HEK293 (cell line): ENCODE measurements around the gene HOTAIR.

Source experiments
- KLF10 ChIP-seq: fragments of 450-650 bp; IDR thresholded peaks from 2 replicates; pipeline ENCODE4 v1.5.1; 2018; ENCODE audit warnings: missing biosample characterization, mild to moderate bottlenecking, missing genetic modification characterization
- KLF7 ChIP-seq: fragments of 450-650 bp; formaldehyde crosslinking; IDR thresholded peaks from 2 replicates; pipeline ENCODE4 v1.5.1; 2016; ENCODE audit warnings: missing biosample characterization, missing genetic modification characterization, borderline replicate concordance
- SALL2 ChIP-seq: fragments of 450-650 bp; formaldehyde crosslinking; IDR thresholded peaks from 2 replicates; pipeline ENCODE4 v1.5.0; 2017; ENCODE audit warnings: missing biosample characterization, mild to moderate bottlenecking, missing genetic modification characterization, borderline replicate concordance
- SETDB1 ChIP-seq: IDR thresholded peaks from one replicate; pipeline ENCODE4 v1.6.1; 2017; ENCODE audit warnings: mild to moderate bottlenecking, low read length, moderate library complexity, mixed read lengths; ENCODE audit not compliant: insufficient read length
- ZBTB1 ChIP-seq: fragments of 450-650 bp; formaldehyde crosslinking; IDR thresholded peaks from 2 replicates; pipeline ENCODE4 v1.5.1; 2016; ENCODE audit warnings: missing biosample characterization, missing genetic modification characterization
- ZBTB20 ChIP-seq: fragments of 450-650 bp; formaldehyde crosslinking; IDR thresholded peaks from 2 replicates; pipeline ENCODE4 v1.5.1; 2016; ENCODE audit warnings: missing biosample characterization, missing genetic modification characterization
- ZNF121 ChIP-seq: fragments of 450-650 bp; formaldehyde crosslinking; IDR thresholded peaks from 2 replicates; pipeline ENCODE4 v1.5.1; 2016; ENCODE audit warnings: missing biosample characterization, missing genetic modification characterization
- ZNF138 ChIP-seq: fragments of 450-650 bp; formaldehyde crosslinking; IDR thresholded peaks from 2 replicates; pipeline ENCODE4 v1.5.1; 2016; ENCODE audit warnings: missing biosample characterization, missing genetic modification characterization, borderline replicate concordance
- ZNF19 ChIP-seq: fragments of 450-650 bp; formaldehyde crosslinking; IDR thresholded peaks from 2 replicates; pipeline ENCODE4; 2016; ENCODE audit warnings: missing biosample characterization, missing genetic modification characterization, low read depth
- ZNF335 ChIP-seq: fragments of 450-650 bp; formaldehyde crosslinking; conservative IDR thresholded peaks from 2 replicates; pipeline ENCODE4 v1.5.1; 2016; ENCODE audit warnings: missing biosample characterization, missing genetic modification characterization
- ZNF37A ChIP-seq: fragments of 450-650 bp; IDR thresholded peaks from 2 replicates; pipeline ENCODE4 v1.5.1; 2018; ENCODE audit warnings: missing biosample characterization, missing genetic modification characterization
- ZNF394 ChIP-seq: fragments of 450-650 bp; formaldehyde crosslinking; IDR thresholded peaks from 2 replicates; pipeline ENCODE4 v1.5.1; 2016; ENCODE audit warnings: missing biosample characterization, missing genetic modification characterization, mild to moderate bottlenecking, moderate library complexity, borderline replicate concordance
- ZNF473 ChIP-seq: fragments of 450-650 bp; formaldehyde crosslinking; IDR thresholded peaks from 2 replicates; pipeline ENCODE4 v1.5.1; 2017; ENCODE audit warnings: missing biosample characterization, missing genetic modification characterization
- ZNF544 ChIP-seq: fragments of 450-650 bp; formaldehyde crosslinking; IDR thresholded peaks from 2 replicates; pipeline ENCODE4 v1.5.0; 2017; ENCODE audit warnings: missing biosample characterization, missing genetic modification characterization
- ZNF560 ChIP-seq: fragments of 450-650 bp; formaldehyde crosslinking; IDR thresholded peaks from 2 replicates; pipeline ENCODE4 v1.5.1; 2017; ENCODE audit warnings: missing biosample characterization, missing genetic modification characterization, borderline replicate concordance
- ZNF561 ChIP-seq: fragments of 450-650 bp; IDR thresholded peaks from 2 replicates; pipeline ENCODE4 v1.5.1; 2018; ENCODE audit warnings: missing biosample characterization, missing genetic modification characterization, borderline replicate concordance
- ZNF585B ChIP-seq: fragments of 450-650 bp; formaldehyde crosslinking; IDR thresholded peaks from 2 replicates; pipeline ENCODE4 v1.5.1; 2016; ENCODE audit warnings: missing biosample characterization, missing genetic modification characterization
- ZNF610 ChIP-seq: fragments of 450-650 bp; formaldehyde crosslinking; IDR thresholded peaks from 2 replicates; pipeline ENCODE4 v1.5.1; 2016; ENCODE audit warnings: missing biosample characterization, missing genetic modification characterization, borderline replicate concordance
- ZSCAN16 ChIP-seq: fragments of 450-650 bp; formaldehyde crosslinking; IDR thresholded peaks from 2 replicates; pipeline ENCODE4 v1.5.1; 2016; ENCODE audit warnings: missing biosample characterization, missing genetic modification characterization
- TF ChIP-seq, protein P1 (sequence below): fragments of 450-650 bp; formaldehyde crosslinking; IDR thresholded peaks from 2 replicates; pipeline ENCODE4 v1.5.1; 2017; ENCODE audit warnings: missing biosample characterization, missing genetic modification characterization
- TF ChIP-seq, protein P2 (sequence below): fragments of 450-650 bp; formaldehyde crosslinking; IDR thresholded peaks from 2 replicates; pipeline ENCODE4 v1.5.1; 2016; ENCODE audit warnings: missing biosample characterization, missing genetic modification characterization
- TF ChIP-seq, protein P3 (sequence below): fragments of 450-650 bp; IDR thresholded peaks from 2 replicates; pipeline ENCODE4 v1.5.1; 2018; ENCODE audit warnings: missing biosample characterization, mild to moderate bottlenecking, missing genetic modification characterization
- TF ChIP-seq, protein P4 (sequence below): fragments of 450-650 bp; formaldehyde crosslinking; IDR thresholded peaks from 2 replicates; pipeline ENCODE4 v1.5.1; 2017; ENCODE audit warnings: missing biosample characterization, missing genetic modification characterization
- TF ChIP-seq, protein P5 (sequence below): fragments of 450-650 bp; formaldehyde crosslinking; IDR thresholded peaks from 2 replicates; pipeline ENCODE4 v1.5.1; 2017; ENCODE audit warnings: missing biosample characterization, mild to moderate bottlenecking, missing genetic modification characterization, moderate library complexity
- TF ChIP-seq, protein P6 (sequence below): fragments of 450-650 bp; formaldehyde crosslinking; IDR thresholded peaks from 2 replicates; pipeline ENCODE4 v1.5.1; 2017; ENCODE audit warnings: missing biosample characterization, missing genetic modification characterization
- TF ChIP-seq, protein P7 (sequence below): fragments of 450-650 bp; formaldehyde crosslinking; IDR thresholded peaks from 2 replicates; pipeline ENCODE4 v1.5.1; 2016; ENCODE audit warnings: missing biosample characterization, missing genetic modification characterization, borderline replicate concordance

HOTAIR gene

DNA sequence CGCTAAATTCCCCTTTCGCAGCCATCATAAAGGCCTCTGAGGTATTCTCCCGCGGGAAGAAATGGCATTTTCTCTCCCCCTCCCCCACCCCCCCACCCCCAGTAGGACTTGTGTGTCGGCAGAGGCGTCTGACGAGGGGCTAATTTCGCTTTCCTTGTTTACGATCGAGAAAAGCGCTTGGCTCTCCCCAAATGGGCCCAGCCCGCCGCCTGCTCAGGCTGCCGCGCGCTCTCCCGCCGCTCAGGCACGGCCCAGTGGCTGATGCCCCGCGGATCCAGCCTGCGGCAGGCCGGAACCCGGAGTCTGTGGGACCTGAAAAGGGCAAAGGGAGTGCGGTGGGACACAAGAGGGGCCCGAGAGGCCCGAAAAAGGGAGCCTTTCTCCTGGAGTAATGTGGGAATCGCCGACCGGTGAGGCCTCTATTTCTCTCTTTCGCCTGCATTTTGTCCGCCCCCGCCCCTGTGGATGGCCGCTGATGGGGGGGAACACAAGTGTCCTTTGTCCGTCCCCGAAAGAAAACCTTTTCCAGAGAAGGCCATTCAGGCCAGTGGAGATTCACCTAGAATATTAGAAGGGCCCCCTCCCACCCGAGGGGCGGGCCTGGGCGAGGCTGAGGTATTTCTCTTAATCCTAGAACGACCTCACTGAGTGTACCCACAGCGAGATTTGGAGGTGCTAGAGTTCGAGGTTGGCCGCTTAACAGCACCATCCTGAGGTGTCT is 44.5 kb upstream of the HOTAIR start (continued):
- TF ChIP-seq, protein P1, sequence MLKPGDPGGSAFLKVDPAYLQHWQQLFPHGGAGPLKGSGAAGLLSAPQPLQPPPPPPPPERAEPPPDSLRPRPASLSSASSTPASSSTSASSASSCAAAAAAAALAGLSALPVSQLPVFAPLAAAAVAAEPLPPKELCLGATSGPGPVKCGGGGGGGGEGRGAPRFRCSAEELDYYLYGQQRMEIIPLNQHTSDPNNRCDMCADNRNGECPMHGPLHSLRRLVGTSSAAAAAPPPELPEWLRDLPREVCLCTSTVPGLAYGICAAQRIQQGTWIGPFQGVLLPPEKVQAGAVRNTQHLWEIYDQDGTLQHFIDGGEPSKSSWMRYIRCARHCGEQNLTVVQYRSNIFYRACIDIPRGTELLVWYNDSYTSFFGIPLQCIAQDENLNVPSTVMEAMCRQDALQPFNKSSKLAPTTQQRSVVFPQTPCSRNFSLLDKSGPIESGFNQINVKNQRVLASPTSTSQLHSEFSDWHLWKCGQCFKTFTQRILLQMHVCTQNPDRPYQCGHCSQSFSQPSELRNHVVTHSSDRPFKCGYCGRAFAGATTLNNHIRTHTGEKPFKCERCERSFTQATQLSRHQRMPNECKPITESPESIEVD (tag by site-specific recombination), result no peak
- TF ChIP-seq ZNF610 (tag by site-specific recombination), result no peak
- no peak for TF ChIP-seq ZNF473
- no peak for TF ChIP-seq KLF7 (tag by site-specific recombination)
- TF ChIP-seq ZNF19 (tag by site-specific recombination), result no peak
- no peak for TF ChIP-seq ZBTB20
- TF ChIP-seq ZNF37A (tag by site-specific recombination), result no peak
- TF ChIP-seq SETDB1, result no peak
- TF ChIP-seq, protein P2, sequence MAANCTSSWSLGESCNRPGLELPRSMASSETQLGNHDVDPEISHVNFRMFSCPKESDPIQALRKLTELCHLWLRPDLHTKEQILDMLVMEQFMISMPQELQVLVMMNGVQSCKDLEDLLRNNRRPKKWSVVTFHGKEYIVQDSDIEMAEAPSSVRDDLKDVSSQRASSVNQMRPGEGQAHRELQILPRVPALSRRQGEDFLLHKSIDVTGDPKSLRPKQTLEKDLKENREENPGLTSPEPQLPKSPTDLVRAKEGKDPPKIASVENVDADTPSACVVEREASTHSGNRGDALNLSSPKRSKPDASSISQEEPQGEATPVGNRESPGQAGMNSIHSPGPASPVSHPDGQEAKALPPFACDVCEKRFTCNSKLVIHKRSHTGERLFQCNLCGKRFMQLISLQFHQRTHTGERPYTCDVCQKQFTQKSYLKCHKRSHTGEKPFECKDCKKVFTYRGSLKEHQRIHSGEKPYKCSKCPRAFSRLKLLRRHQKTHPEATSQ (tag by site-specific recombination), result no peak
- TF ChIP-seq ZNF585B (tag by site-specific recombination), result no peak
- TF ChIP-seq, protein P3, sequence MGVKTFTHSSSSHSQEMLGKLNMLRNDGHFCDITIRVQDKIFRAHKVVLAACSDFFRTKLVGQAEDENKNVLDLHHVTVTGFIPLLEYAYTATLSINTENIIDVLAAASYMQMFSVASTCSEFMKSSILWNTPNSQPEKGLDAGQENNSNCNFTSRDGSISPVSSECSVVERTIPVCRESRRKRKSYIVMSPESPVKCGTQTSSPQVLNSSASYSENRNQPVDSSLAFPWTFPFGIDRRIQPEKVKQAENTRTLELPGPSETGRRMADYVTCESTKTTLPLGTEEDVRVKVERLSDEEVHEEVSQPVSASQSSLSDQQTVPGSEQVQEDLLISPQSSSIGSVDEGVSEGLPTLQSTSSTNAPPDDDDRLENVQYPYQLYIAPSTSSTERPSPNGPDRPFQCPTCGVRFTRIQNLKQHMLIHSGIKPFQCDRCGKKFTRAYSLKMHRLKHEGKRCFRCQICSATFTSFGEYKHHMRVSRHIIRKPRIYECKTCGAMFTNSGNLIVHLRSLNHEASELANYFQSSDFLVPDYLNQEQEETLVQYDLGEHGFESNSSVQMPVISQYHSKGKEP (tag by site-specific recombination), result no peak
- TF ChIP-seq, protein P4, sequence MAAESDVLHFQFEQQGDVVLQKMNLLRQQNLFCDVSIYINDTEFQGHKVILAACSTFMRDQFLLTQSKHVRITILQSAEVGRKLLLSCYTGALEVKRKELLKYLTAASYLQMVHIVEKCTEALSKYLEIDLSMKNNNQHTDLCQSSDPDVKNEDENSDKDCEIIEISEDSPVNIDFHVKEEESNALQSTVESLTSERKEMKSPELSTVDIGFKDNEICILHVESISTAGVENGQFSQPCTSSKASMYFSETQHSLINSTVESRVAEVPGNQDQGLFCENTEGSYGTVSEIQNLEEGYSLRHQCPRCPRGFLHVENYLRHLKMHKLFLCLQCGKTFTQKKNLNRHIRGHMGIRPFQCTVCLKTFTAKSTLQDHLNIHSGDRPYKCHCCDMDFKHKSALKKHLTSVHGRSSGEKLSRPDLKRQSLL (tag by site-specific recombination), result no peak
- TF ChIP-seq, protein P5, sequence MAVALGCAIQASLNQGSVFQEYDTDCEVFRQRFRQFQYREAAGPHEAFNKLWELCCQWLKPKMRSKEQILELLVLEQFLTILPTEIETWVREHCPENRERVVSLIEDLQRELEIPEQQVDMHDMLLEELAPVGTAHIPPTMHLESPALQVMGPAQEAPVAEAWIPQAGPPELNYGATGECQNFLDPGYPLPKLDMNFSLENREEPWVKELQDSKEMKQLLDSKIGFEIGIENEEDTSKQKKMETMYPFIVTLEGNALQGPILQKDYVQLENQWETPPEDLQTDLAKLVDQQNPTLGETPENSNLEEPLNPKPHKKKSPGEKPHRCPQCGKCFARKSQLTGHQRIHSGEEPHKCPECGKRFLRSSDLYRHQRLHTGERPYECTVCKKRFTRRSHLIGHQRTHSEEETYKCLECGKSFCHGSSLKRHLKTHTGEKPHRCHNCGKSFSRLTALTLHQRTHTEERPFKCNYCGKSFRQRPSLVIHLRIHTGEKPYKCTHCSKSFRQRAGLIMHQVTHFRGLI (tag by site-specific recombination), result no peak
- no peak for TF ChIP-seq ZNF561
- TF ChIP-seq ZBTB1 (tag by site-specific recombination), result no peak
- no peak for TF ChIP-seq ZNF560 (tag by site-specific recombination)
- TF ChIP-seq ZNF335 (tag by site-specific recombination), result peak; percentile 49
- no peak for TF ChIP-seq ZNF138 (tag by site-specific recombination)
- no peak for TF ChIP-seq ZNF121 (tag by site-specific recombination)
- TF ChIP-seq, protein P6, sequence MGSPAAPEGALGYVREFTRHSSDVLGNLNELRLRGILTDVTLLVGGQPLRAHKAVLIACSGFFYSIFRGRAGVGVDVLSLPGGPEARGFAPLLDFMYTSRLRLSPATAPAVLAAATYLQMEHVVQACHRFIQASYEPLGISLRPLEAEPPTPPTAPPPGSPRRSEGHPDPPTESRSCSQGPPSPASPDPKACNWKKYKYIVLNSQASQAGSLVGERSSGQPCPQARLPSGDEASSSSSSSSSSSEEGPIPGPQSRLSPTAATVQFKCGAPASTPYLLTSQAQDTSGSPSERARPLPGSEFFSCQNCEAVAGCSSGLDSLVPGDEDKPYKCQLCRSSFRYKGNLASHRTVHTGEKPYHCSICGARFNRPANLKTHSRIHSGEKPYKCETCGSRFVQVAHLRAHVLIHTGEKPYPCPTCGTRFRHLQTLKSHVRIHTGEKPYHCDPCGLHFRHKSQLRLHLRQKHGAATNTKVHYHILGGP, result no peak
- TF ChIP-seq, protein P7, sequence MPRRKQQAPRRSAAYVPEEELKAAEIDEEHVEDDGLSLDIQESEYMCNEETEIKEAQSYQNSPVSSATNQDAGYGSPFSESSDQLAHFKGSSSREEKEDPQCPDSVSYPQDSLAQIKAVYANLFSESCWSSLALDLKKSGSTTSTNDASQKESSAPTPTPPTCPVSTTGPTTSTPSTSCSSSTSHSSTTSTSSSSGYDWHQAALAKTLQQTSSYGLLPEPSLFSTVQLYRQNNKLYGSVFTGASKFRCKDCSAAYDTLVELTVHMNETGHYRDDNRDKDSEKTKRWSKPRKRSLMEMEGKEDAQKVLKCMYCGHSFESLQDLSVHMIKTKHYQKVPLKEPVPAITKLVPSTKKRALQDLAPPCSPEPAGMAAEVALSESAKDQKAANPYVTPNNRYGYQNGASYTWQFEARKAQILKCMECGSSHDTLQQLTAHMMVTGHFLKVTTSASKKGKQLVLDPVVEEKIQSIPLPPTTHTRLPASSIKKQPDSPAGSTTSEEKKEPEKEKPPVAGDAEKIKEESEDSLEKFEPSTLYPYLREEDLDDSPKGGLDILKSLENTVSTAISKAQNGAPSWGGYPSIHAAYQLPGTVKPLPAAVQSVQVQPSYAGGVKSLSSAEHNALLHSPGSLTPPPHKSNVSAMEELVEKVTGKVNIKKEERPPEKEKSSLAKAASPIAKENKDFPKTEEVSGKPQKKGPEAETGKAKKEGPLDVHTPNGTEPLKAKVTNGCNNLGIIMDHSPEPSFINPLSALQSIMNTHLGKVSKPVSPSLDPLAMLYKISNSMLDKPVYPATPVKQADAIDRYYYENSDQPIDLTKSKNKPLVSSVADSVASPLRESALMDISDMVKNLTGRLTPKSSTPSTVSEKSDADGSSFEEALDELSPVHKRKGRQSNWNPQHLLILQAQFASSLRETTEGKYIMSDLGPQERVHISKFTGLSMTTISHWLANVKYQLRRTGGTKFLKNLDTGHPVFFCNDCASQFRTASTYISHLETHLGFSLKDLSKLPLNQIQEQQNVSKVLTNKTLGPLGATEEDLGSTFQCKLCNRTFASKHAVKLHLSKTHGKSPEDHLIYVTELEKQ (tag by site-specific recombination), result no peak
- TF ChIP-seq SALL2, result no peak
- no peak for TF ChIP-seq ZNF394
- no peak for TF ChIP-seq ZNF544 (tag by site-specific recombination)
- no peak for TF ChIP-seq ZSCAN16 (tag by site-specific recombination)
- TF ChIP-seq KLF10, result no peak
